Type B pancreatic cell (in vitro differentiated cells): Measurements from ENCODE around the gene CHST8. TPM values are rescaled to one million over a fixed set of nuclear protein-coding genes. Genes with fewer than 3 reads are reported as not detected.

Experiments
- DNase-seq: peaks from one replicate; pipeline ENCODE4 v3.0.0; 2021; ENCODE audit warnings: mixed read lengths; ENCODE audit not compliant: unreplicated experiment; ENCODE audit errors: extremely low spot score
- H3K27ac Mint-ChIP-seq: 2 replicates; pipeline ENCODE4 v1.8.0; 2021; ENCODE audit warnings: mild to moderate bottlenecking, mixed read lengths
- H3K27me3 Mint-ChIP-seq: 2 replicates; pipeline ENCODE4 v1.8.0; 2021; ENCODE audit warnings: mixed read lengths
- H3K36me3 Mint-ChIP-seq: 2 replicates; pipeline ENCODE4 v1.8.0; 2021; ENCODE audit warnings: mixed read lengths
- H3K4me1 Mint-ChIP-seq: one replicate; pipeline ENCODE4 v1.8.0; 2021; ENCODE audit warnings: mixed read lengths; ENCODE audit not compliant: unreplicated experiment
- H3K4me3 Mint-ChIP-seq: 2 replicates; pipeline ENCODE4 v1.8.0; 2021; ENCODE audit warnings: mild to moderate bottlenecking, mixed read lengths
- H3K9me3 Mint-ChIP-seq: 2 replicates; pipeline ENCODE4 v1.8.0; 2021; ENCODE audit warnings: mixed read lengths
- CTCF ChIP-seq: fragments of 200-600 bp; sonication (generic); conservative IDR thresholded peaks from 2 replicates; pipeline ENCODE4 v1.5.0; 2021; ENCODE audit warnings: antibody characterized with exemption, mild to moderate bottlenecking
- total RNA-seq: library from RNA; stranded (reverse); gene quantifications from 2 replicates; pipeline ENCODE4 v1.2.1, GENCODE V29; 2021; ENCODE audit warnings: low replicate concordance

CHST8 gene
- total RNA-seq, 1 donor from 2014 or later: 5.7 TPM

- H3K4me1 Mint-ChIP-seq: no peaks in the 10 kb centered on the region
- no peak overlapping the region for H3K27ac Mint-ChIP-seq
- H3K4me3 Mint-ChIP-seq: no peak overlapping the region
- no peaks in the 10 kb centered on the region for H3K36me3 Mint-ChIP-seq
- TF ChIP-seq CTCF: no peak
- DNase-seq: no peak
- peaks cover 27% of the 10 kb centered on the region for H3K27me3 Mint-ChIP-seq
- H3K9me3 Mint-ChIP-seq: no peaks in the 10 kb centered on the region
These were observed 105.0 kb downstream of the CHST8 start for GRCh38 chr19:33726756-33727155.

GRCh38 chr19:33727331-33727998, 105.7 kb downstream of the CHST8 start:
- H3K4me1 Mint-ChIP-seq: no peaks in the 10 kb centered on the region

GRCh38 chr19:33728141-33728540, 106.4 kb downstream of the CHST8 start:
- TF ChIP-seq CTCF: no peak
- H3K4me1 Mint-ChIP-seq: no peaks in the 10 kb centered on the region
- H3K27me3 Mint-ChIP-seq: peaks cover 25% of the 10 kb centered on the region
- H3K27ac Mint-ChIP-seq: no peak overlapping the region
- H3K4me3 Mint-ChIP-seq: no peak overlapping the region
- H3K36me3 Mint-ChIP-seq: no peaks in the 10 kb centered on the region
- H3K9me3 Mint-ChIP-seq: no peaks in the 10 kb centered on the region
- no peak for DNase-seq

More at GRCh38 chr19:33727331-33727998, 105.7 kb downstream of the CHST8 start:
- no peak overlapping the region for H3K4me3 Mint-ChIP-seq
- H3K27me3 Mint-ChIP-seq: peaks cover 27% of the 10 kb centered on the region
- TF ChIP-seq CTCF: no peak
- no peak for DNase-seq
- H3K9me3 Mint-ChIP-seq: no peaks in the 10 kb centered on the region
- no peaks in the 10 kb centered on the region for H3K36me3 Mint-ChIP-seq
- H3K27ac Mint-ChIP-seq: no peak overlapping the region

- no peak for TF ChIP-seq CTCF
- no peak for DNase-seq
- no peak overlapping the region for H3K27ac Mint-ChIP-seq
- no peak overlapping the region for H3K4me3 Mint-ChIP-seq
- no peaks in the 10 kb centered on the region for H3K36me3 Mint-ChIP-seq
- H3K9me3 Mint-ChIP-seq: no peaks in the 10 kb centered on the region
- H3K27me3 Mint-ChIP-seq: peaks cover 27% of the 10 kb centered on the region
- no peaks in the 10 kb centered on the region for H3K4me1 Mint-ChIP-seq
These were observed 109.3 kb downstream of the CHST8 start for GRCh38 chr19:33730858-33731607.

- Mint-ChIP-seq H3K27ac (no peak overlapping the region), H3K27me3 (peaks cover 27% of the 10 kb centered on the region), H3K9me3 (no peaks in the 10 kb centered on the region), H3K4me1 (no peaks in the 10 kb centered on the region), H3K4me3 (no peak overlapping the region), H3K36me3 (no peaks in the 10 kb centered on the region)
- TF ChIP-seq CTCF: no peak
- no peak for DNase-seq
These were observed 110.1 kb downstream of the CHST8 start for GRCh38 chr19:33731881-33732280.
